D341Med (cell line): Measurements from ENCODE around the gene YKT6.
"Not testable (repeated sequence)": the region's sequence is repeated elsewhere in the genome, so short reads cannot be mapped to it uniquely, and the experiment has no call there.

Experiments used
- DNase-seq: peaks from one replicate; pipeline ENCODE4 v3.0.0; 2012; ENCODE audit warnings: low spot score

Gene YKT6

GRCh38 chr7:44193011-44193802 lies 7.6 kb upstream of the YKT6 start:
- DNase-seq, result no peak

- no peak for DNase-seq
Measured at GRCh38 chr7:44194069-44194468, 6.7 kb upstream of the YKT6 start.

GRCh38 chr7:44194562-44195145 lies 6.1 kb upstream of the YKT6 start:
- no peak for DNase-seq

GRCh38 chr7:44195889-44196288 lies 4.9 kb upstream of the YKT6 start:
- DNase-seq, result no peak

- DNase-seq, result peak; percentile 75
Measured at GRCh38 chr7:44196450-44196872, 4.3 kb upstream of the YKT6 start.

- DNase-seq, result no peak
Measured at GRCh38 chr7:44197474-44197873, 3.3 kb upstream of the YKT6 start.

- not testable (repeated sequence) for DNase-seq
Measured at GRCh38 chr7:44200163-44200562, 615 bp upstream of the YKT6 start.

GRCh38 chr7:44201813-44202212 lies 1.0 kb downstream of the YKT6 start:
- DNase-seq, result no peak

GRCh38 chr7:44206008-44206407 lies 5.2 kb downstream of the YKT6 start:
- no peak for DNase-seq

- no peak for DNase-seq
Measured at GRCh38 chr7:44208085-44208484, 7.3 kb downstream of the YKT6 start.

- DNase-seq, result no peak
Measured at GRCh38 chr7:44210107-44210506, 9.3 kb downstream of the YKT6 start.

GRCh38 chr7:44211126-44211675 lies 10.4 kb downstream of the YKT6 start:
- no peak for DNase-seq

GRCh38 chr7:44212018-44212417 lies 11.2 kb downstream of the YKT6 start:
- DNase-seq, result no peak

- no peak for DNase-seq
Measured at GRCh38 chr7:44212581-44213184, 11.9 kb downstream of the YKT6 start.

GRCh38 chr7:44213206-44213876 lies 12.6 kb downstream of the YKT6 start:
- DNase-seq, result no peak

GRCh38 chr7:44213877-44214388 lies 13.2 kb downstream of the YKT6 start:
- no peak for DNase-seq

- no peak for DNase-seq
Measured at GRCh38 chr7:44215531-44215930, 14.8 kb downstream of the YKT6 start.

GRCh38 chr7:44216019-44216418 lies 15.2 kb downstream of the YKT6 start:
- no peak for DNase-seq

- DNase-seq, result no peak
Measured at GRCh38 chr7:44216521-44217222, 15.9 kb downstream of the YKT6 start.

GRCh38 chr7:44217223-44217714 lies 16.5 kb downstream of the YKT6 start:
- DNase-seq, result no peak

GRCh38 chr7:44217852-44218402 lies 17.1 kb downstream of the YKT6 start:
- DNase-seq, result no peak
